Measurements from ENCODE around the gene OR5T1.

Gene OR5T1

DNA sequence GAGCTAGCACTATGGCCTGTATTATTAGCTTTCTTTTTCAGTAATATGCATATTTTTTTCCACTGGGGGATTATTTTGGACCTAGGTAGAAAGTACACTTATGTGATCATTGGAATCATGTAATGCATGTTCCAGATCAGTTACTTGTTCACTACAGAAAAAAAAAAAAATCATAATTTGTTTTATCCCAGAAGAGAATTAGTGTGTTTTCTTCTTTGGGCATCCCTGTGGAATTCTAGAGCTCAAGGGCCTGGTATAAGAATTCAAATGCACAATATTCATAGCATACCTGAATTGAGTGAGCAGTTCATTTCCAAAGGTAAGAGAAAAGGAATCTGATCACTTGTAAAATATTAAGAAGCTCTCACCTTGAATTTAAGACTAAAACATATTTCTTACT lies at the start of gene OR5T1:
Gene OR5T1, plus strand, starts transcription at position 301 of the 400 bp plus-strand sequence. CDS start 1,485 bp downstream, outside the sequence.
- POLR2A ChIA-PET, result no interaction called here
- no peak for TF ChIP-seq SUZ12 (IDR thresholded peaks at IDR 0.05)
- no peak for TF ChIP-seq HDGF (IDR thresholded peaks at IDR 0.05; ENCODE audit: borderline replicate concordance)
- TF ChIP-seq CTBP1 (IDR thresholded peaks at IDR 0.05; ENCODE audit: borderline replicate concordance), result no peak
- TF ChIP-seq PKNOX1 (IDR thresholded peaks at IDR 0.05), result no peak
- TF ChIP-seq ZNF384 (IDR thresholded peaks at IDR 0.05), result no peak
- no peak for TF ChIP-seq ARNT (IDR thresholded peaks at IDR 0.05)
- TF ChIP-seq FOXA1 (IDR thresholded peaks at IDR 0.05), result no peak
- no peak for TF ChIP-seq NFRKB (IDR thresholded peaks at IDR 0.05)
- no peak for TF ChIP-seq ELF4 (IDR thresholded peaks at IDR 0.05)
- TF ChIP-seq FOXK2 (IDR thresholded peaks at IDR 0.05), result no peak
- no peak for TF ChIP-seq TARDBP (IDR thresholded peaks at IDR 0.05)
- no peak for TF ChIP-seq LEF1 (IDR thresholded peaks at IDR 0.05; ENCODE audit: borderline replicate concordance)
- no peak for TF ChIP-seq FOXM1 (IDR thresholded peaks at IDR 0.05; ENCODE audit: borderline replicate concordance)
- CTCF ChIA-PET, result interaction anchor here (0.7 kb wide), 1 partner anchor 38 kb away, joined by 3 read pairs; no protein-coding TSS in a partner anchor
- DNase-seq (ENCODE audit: extremely low spot score), result no peak

DNA sequence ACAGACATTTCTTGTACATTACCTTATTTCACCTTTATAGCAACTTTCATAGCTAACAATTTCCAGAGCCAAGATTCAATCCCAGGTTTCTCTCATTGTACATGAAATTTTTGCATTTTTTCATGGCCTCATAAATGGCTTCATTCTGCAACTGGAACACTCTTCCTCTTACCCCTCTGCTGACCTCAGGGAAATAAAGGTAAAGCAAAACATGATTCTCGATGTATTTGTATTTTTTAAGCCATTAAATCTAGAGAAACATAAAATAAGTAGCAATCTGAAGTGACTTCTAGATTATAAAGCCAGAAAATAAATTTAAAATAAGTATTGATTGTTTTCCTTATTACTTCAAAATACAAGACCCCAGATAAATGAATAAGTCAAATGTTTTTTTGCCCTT lies 39.8 kb upstream of the OR5T1 start, which contains the start of gene OR5T2:
Gene OR5T2, minus strand, starts transcription at position 101 of the 400 bp plus-strand sequence. CDS start 1,193 bp downstream, outside the sequence.
- POLR2A ChIA-PET, result no interaction called here
- DNase-seq (ENCODE audit: extremely low spot score), result no peak
- TF ChIP-seq FOXK2 (IDR thresholded peaks at IDR 0.05) (no peak), TARDBP (IDR thresholded peaks at IDR 0.05) (no peak), PKNOX1 (IDR thresholded peaks at IDR 0.05) (no peak), FOXM1 (IDR thresholded peaks at IDR 0.05; ENCODE audit: borderline replicate concordance) (no peak), BHLHE40 (IDR thresholded peaks at IDR 0.05; ENCODE audit: borderline replicate concordance) (no peak), CTBP1 (IDR thresholded peaks at IDR 0.05; ENCODE audit: borderline replicate concordance) (no peak), ELF4 (IDR thresholded peaks at IDR 0.05) (no peak), FOXA1 (IDR thresholded peaks at IDR 0.05) (no peak), LEF1 (IDR thresholded peaks at IDR 0.05; ENCODE audit: borderline replicate concordance) (no peak), SP1 (IDR thresholded peaks at IDR 0.05) (no peak), ZNF384 (IDR thresholded peaks at IDR 0.05) (no peak), HDGF (IDR thresholded peaks at IDR 0.05; ENCODE audit: borderline replicate concordance) (no peak), SUZ12 (IDR thresholded peaks at IDR 0.05) (no peak), ARNT (IDR thresholded peaks at IDR 0.05) (no peak)
- CTCF ChIA-PET, result no interaction called here

GRCh38 chr11:56251954-56252353 lies 22.0 kb upstream of the OR5T1 start, which contains the start of gene OR5T3:
TSS of gene OR5T3 (plus strand) at chr11:56252254. CDS start at chr11:56252254, 0 bp downstream.
- POLR2A ChIA-PET, result no interaction called here
- TF ChIP-seq FOXK2 (IDR thresholded peaks at IDR 0.05) (no peak), ARNT (IDR thresholded peaks at IDR 0.05) (no peak), ELF4 (IDR thresholded peaks at IDR 0.05) (no peak), NFRKB (IDR thresholded peaks at IDR 0.05) (no peak), LEF1 (IDR thresholded peaks at IDR 0.05; ENCODE audit: borderline replicate concordance) (no peak), L3MBTL2 (conservative IDR thresholded peaks at IDR 0.05) (no peak), PKNOX1 (IDR thresholded peaks at IDR 0.05) (no peak), HDGF (IDR thresholded peaks at IDR 0.05; ENCODE audit: borderline replicate concordance) (no peak), FOXM1 (IDR thresholded peaks at IDR 0.05; ENCODE audit: borderline replicate concordance) (no peak), SUZ12 (IDR thresholded peaks at IDR 0.05) (no peak), FOXA1 (IDR thresholded peaks at IDR 0.05) (no peak), ZNF384 (IDR thresholded peaks at IDR 0.05) (no peak)
- CTCF ChIA-PET, result no interaction called here
- DNase-seq (ENCODE audit: extremely low spot score), result no peak

- no peak for DNase-seq (ENCODE audit: extremely low spot score)
- ChIA-PET POLR2A (no interaction called here), CTCF (no interaction called here)
- TF ChIP-seq BHLHE40 (IDR thresholded peaks at IDR 0.05; ENCODE audit: borderline replicate concordance) (no peak), TARDBP (IDR thresholded peaks at IDR 0.05) (no peak), FOXA1 (IDR thresholded peaks at IDR 0.05) (no peak), NFRKB (IDR thresholded peaks at IDR 0.05) (no peak), ELF4 (IDR thresholded peaks at IDR 0.05) (no peak), FOXK2 (IDR thresholded peaks at IDR 0.05) (no peak), ZNF384 (IDR thresholded peaks at IDR 0.05) (no peak)
Observed at GRCh38 chr11:56271092-56271491, 2.9 kb upstream of the OR5T1 start.

DNA sequence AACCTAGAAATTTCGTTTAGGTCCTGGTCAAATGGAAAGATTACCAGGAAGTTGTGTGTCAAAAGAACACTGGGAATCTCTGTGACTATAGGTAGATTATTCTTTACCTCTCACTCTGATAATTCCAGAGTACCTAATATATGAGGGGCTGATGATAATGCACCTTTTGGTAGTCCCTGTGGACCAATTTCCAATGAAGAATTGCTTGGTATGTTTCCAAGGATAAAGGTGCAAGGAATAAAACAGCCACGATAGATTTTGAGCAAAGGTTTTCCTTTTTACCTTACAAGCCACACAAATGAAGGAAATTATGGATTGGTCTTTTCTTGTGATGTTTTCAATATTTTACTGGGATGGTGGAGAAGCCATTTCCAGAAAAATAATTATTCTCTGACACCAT lies 18.2 kb downstream of the OR5T1 start, which contains the start of gene OR8H1:
Gene OR8H1, minus strand, starts transcription at position 101 of the 400 bp plus-strand sequence. CDS start 1,192 bp downstream, outside the sequence.
- ChIA-PET POLR2A (no interaction called here), CTCF (no interaction called here)
- DNase-seq (ENCODE audit: extremely low spot score), result no peak
- TF ChIP-seq ZNF384 (IDR thresholded peaks at IDR 0.05), result no peak
- TF ChIP-seq L3MBTL2 (conservative IDR thresholded peaks at IDR 0.05), result no peak
- TF ChIP-seq HDGF (IDR thresholded peaks at IDR 0.05; ENCODE audit: borderline replicate concordance), result no peak
- TF ChIP-seq TARDBP (IDR thresholded peaks at IDR 0.05), result no peak
- TF ChIP-seq NFRKB (IDR thresholded peaks at IDR 0.05), result no peak
- TF ChIP-seq LEF1 (IDR thresholded peaks at IDR 0.05; ENCODE audit: borderline replicate concordance), result no peak
- no peak for TF ChIP-seq CTBP1 (IDR thresholded peaks at IDR 0.05; ENCODE audit: borderline replicate concordance)
- no peak for TF ChIP-seq FOXM1 (IDR thresholded peaks at IDR 0.05; ENCODE audit: borderline replicate concordance)
- no peak for TF ChIP-seq PKNOX1 (IDR thresholded peaks at IDR 0.05)
- TF ChIP-seq BHLHE40 (IDR thresholded peaks at IDR 0.05; ENCODE audit: borderline replicate concordance), result no peak

Measured in HEK293T (cell line).